Right lobe of liver (tissue), 4 donors: Measurements from ENCODE around the gene HRK.

ENCODE experiments used
- CTCF ChIP-seq, 4 donors: fragments of 200-600 bp in 3 of 4; fragments of 450-650 bp in 1 of 4; IDR thresholded peaks; one replicate each; pipeline versions ENCODE4 v1.5.1 to v1.8.0; 2016 to 2022; ENCODE audit warnings: antibody characterized with exemption in 4 of 4, mild to moderate bottlenecking in 2 of 4
- POLR2A ChIP-seq: fragments of 450-650 bp; IDR thresholded peaks from one replicate; pipeline ENCODE4 v1.6.1; 2017; ENCODE audit warnings: antibody characterized with exemption, mild to moderate bottlenecking
- donor health status: DM: no; HTN: no; CAD: no.
- donor health status: DM: no; HTN: no; CAD: no.
- donor health status: DM: no; HTN: yes; CAD: no.

GRCh38 chr12:116820064-116820656 is 61.1 kb downstream of the HRK start:
- TF ChIP-seq CTCF (IDR thresholded peaks at IDR 0.05), result no peak
- no peak for TF ChIP-seq POLR2A
